ENCODE results near the gene ARHGAP6. TPM values are rescaled to one million over a fixed set of nuclear protein-coding genes. Genes with fewer than 3 reads are reported as not detected.

ARHGAP6 gene
- total and polyA plus RNA-seq, 4 donors: 5.1 to 19.5 (median 12.9) TPM

- Histone ChIP-seq H3K9me3 (ENCODE audit: control insufficient read depth, low read length) (no peaks in the 10 kb centered on the region), H3K27ac (ENCODE audit: low read depth in 1 of 2, low read length in 2 of 2) (no peak overlapping the region), H3K36me3 (ENCODE audit: control insufficient read depth in 1 of 2, insufficient read depth in 2 of 2, low read length in 1 of 2) (no peaks in the 10 kb centered on the region), H3K4me1 (ENCODE audit: control insufficient read depth in 1 of 2, insufficient read depth in 2 of 2, low read length in 2 of 2) (no peaks in the 10 kb centered on the region), H3K4me3 (ENCODE audit: low read length in 2 of 2) (no peak overlapping the region), H3K27me3 (ENCODE audit: control insufficient read depth in 1 of 2, insufficient read depth in 2 of 2, low read length in 1 of 2) (no peaks in the 10 kb centered on the region)
- WGBS, 2 donors: 84 to 96% methylated on average over 3 of the region's 3 CpGs
- intact Hi-C loops (cut with DNase I): no loop called here
- DNase-seq: no peak
- ATAC-seq (ENCODE audit: low FRiP score): no peak
Measured at GRCh38 chrX:11683057-11683456, 17.3 kb upstream of the ARHGAP6 start.

DNA sequence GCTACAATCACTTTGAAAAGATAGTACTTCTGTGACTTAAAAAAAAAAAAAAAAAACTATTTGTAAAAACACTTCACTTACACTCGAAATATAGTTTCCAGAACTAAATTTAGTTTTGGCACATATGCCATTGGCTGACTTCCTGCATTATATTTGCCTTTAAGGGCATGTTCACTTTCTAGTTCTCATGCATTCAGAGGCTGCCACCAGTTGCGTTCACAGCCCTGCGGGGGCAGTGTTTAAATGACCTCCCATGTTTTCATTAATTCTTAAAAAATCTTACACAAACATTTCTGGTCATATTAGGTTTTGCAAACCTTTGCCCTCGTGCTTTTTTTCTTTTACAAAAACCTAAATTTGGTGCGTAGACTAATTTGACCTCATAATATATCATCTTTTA, 12.4 kb upstream of the ARHGAP6 start:
- 4 to 11% methylated on average over 5 of the region's 5 CpGs for WGBS, 2 donors

DNA sequence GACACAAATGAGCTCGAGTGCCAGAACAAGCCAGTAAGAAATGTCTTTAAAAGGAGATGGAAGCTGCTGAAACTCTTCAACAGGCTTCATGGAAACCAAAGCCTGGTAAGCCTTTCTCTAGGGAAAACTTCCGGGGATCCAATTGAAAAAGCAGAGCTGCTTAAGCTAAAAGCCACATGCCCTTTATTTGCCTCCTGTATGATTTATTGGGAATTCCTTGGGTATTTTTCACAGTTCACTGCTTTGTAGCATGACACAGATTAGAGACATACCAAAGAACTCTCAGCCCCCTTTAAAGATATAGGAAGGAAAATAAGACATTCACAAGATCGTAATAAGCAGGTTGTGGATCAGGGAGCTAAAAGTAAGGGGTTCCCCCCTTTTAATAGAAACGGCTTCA, 6.5 kb upstream of the ARHGAP6 start:
- no peak for ATAC-seq (ENCODE audit: low FRiP score)
- DNase-seq: no peak
- H3K27me3 ChIP-seq (ENCODE audit: control insufficient read depth in 1 of 2, insufficient read depth in 2 of 2, low read length in 1 of 2): no peaks in the 10 kb centered on the region
- no peaks in the 10 kb centered on the region for H3K36me3 ChIP-seq (ENCODE audit: control insufficient read depth in 1 of 2, insufficient read depth in 2 of 2, low read length in 1 of 2)
- no peak overlapping the region for H3K4me3 ChIP-seq (ENCODE audit: low read length in 2 of 2)
- intact Hi-C loops (cut with DNase I): no loop called here
- H3K4me1 ChIP-seq (ENCODE audit: control insufficient read depth in 1 of 2, insufficient read depth in 2 of 2, low read length in 2 of 2): no peaks in the 10 kb centered on the region
- H3K27ac ChIP-seq (ENCODE audit: low read depth in 1 of 2, low read length in 2 of 2): no peak overlapping the region
- H3K9me3 ChIP-seq (ENCODE audit: control insufficient read depth, low read length): no peaks in the 10 kb centered on the region
- 67 to 70% methylated on average over 4 of the region's 4 CpGs for WGBS, 2 donors

More for the DNA sequence above, 12.4 kb upstream of the ARHGAP6 start:
- DNase-seq (no peak), ATAC-seq (ENCODE audit: low FRiP score) (peak; percentile 48)
- H3K9me3 ChIP-seq (ENCODE audit: control insufficient read depth, low read length): no peaks in the 10 kb centered on the region
- H3K4me3 ChIP-seq (ENCODE audit: low read length in 2 of 2): no peak overlapping the region
- H3K27me3 ChIP-seq (ENCODE audit: control insufficient read depth in 1 of 2, insufficient read depth in 2 of 2, low read length in 1 of 2): no peaks in the 10 kb centered on the region
- no peak overlapping the region for H3K27ac ChIP-seq (ENCODE audit: low read depth in 1 of 2, low read length in 2 of 2)
- no peaks in the 10 kb centered on the region for H3K4me1 ChIP-seq (ENCODE audit: control insufficient read depth in 1 of 2, insufficient read depth in 2 of 2, low read length in 2 of 2)
- intact Hi-C loops (cut with DNase I): no loop called here
- H3K36me3 ChIP-seq (ENCODE audit: control insufficient read depth in 1 of 2, insufficient read depth in 2 of 2, low read length in 1 of 2): no peaks in the 10 kb centered on the region

GRCh38 chrX:11670316-11670715, 4.6 kb upstream of the ARHGAP6 start:
- Histone ChIP-seq H3K9me3 (ENCODE audit: control insufficient read depth, low read length) (no peaks in the 10 kb centered on the region), H3K27me3 (ENCODE audit: control insufficient read depth in 1 of 2, insufficient read depth in 2 of 2, low read length in 1 of 2) (no peaks in the 10 kb centered on the region), H3K4me3 (ENCODE audit: low read length in 2 of 2) (no peak overlapping the region), H3K36me3 (ENCODE audit: control insufficient read depth in 1 of 2, insufficient read depth in 2 of 2, low read length in 1 of 2) (no peaks in the 10 kb centered on the region), H3K4me1 (ENCODE audit: control insufficient read depth in 1 of 2, insufficient read depth in 2 of 2, low read length in 2 of 2) (no peaks in the 10 kb centered on the region), H3K27ac (ENCODE audit: low read depth in 1 of 2, low read length in 2 of 2) (no peak overlapping the region)
- intact Hi-C loops (cut with DNase I): no loop called here
- no peak for ATAC-seq (ENCODE audit: low FRiP score)
- DNase-seq: no peak
- WGBS, 2 donors: 90 to 95% methylated on average over 1 of the region's 1 CpG

GRCh38 chrX:11666952-11667685, 1.4 kb upstream of the ARHGAP6 start:
- H3K27ac ChIP-seq (ENCODE audit: low read depth in 1 of 2, low read length in 2 of 2): no peak overlapping the region
- no peak for ATAC-seq (ENCODE audit: low FRiP score)
- H3K4me3 ChIP-seq (ENCODE audit: low read length in 2 of 2): no peak overlapping the region
- intact Hi-C loops (cut with DNase I): no loop called here
- no peaks in the 10 kb centered on the region for H3K36me3 ChIP-seq (ENCODE audit: control insufficient read depth in 1 of 2, insufficient read depth in 2 of 2, low read length in 1 of 2)
- no peaks in the 10 kb centered on the region for H3K4me1 ChIP-seq (ENCODE audit: control insufficient read depth in 1 of 2, insufficient read depth in 2 of 2, low read length in 2 of 2)
- no peaks in the 10 kb centered on the region for H3K9me3 ChIP-seq (ENCODE audit: control insufficient read depth, low read length)
- H3K27me3 ChIP-seq (ENCODE audit: control insufficient read depth in 1 of 2, insufficient read depth in 2 of 2, low read length in 1 of 2): no peaks in the 10 kb centered on the region
- no peak for DNase-seq
- 25 to 33% methylated on average over 12 of the region's 12 CpGs for WGBS, 2 donors

GRCh38 chrX:11666164-11666563, 444 bp upstream of the ARHGAP6 start:
- DNase-seq (peak in 1 of 2 donors; percentile 75), ATAC-seq (ENCODE audit: low FRiP score) (peak; percentile 34)
- no peaks in the 10 kb centered on the region for H3K4me1 ChIP-seq (ENCODE audit: control insufficient read depth in 1 of 2, insufficient read depth in 2 of 2, low read length in 2 of 2)
- intact Hi-C loops (cut with DNase I): no loop called here
- WGBS, 2 donors: 2 to 17% methylated on average over 24 of the region's 24 CpGs
- no peaks in the 10 kb centered on the region for H3K9me3 ChIP-seq (ENCODE audit: control insufficient read depth, low read length)
- peak overlapping the region; percentile 21 to 40 for H3K4me3 ChIP-seq (ENCODE audit: low read length in 2 of 2)
- no peaks in the 10 kb centered on the region for H3K36me3 ChIP-seq (ENCODE audit: control insufficient read depth in 1 of 2, insufficient read depth in 2 of 2, low read length in 1 of 2)
- H3K27me3 ChIP-seq (ENCODE audit: control insufficient read depth in 1 of 2, insufficient read depth in 2 of 2, low read length in 1 of 2): no peaks in the 10 kb centered on the region
- H3K27ac ChIP-seq (ENCODE audit: low read depth in 1 of 2, low read length in 2 of 2): no peak overlapping the region

GRCh38 chrX:11664211-11665167, 1.2 kb downstream of the ARHGAP6 start:
- peak overlapping the region in 1 of 2 donors; percentile 30 for H3K27ac ChIP-seq (ENCODE audit: low read depth in 1 of 2, low read length in 2 of 2)
- no peaks in the 10 kb centered on the region for H3K27me3 ChIP-seq (ENCODE audit: control insufficient read depth in 1 of 2, insufficient read depth in 2 of 2, low read length in 1 of 2)
- no peaks in the 10 kb centered on the region for H3K4me1 ChIP-seq (ENCODE audit: control insufficient read depth in 1 of 2, insufficient read depth in 2 of 2, low read length in 2 of 2)
- no peaks in the 10 kb centered on the region for H3K9me3 ChIP-seq (ENCODE audit: control insufficient read depth, low read length)
- ATAC-seq (ENCODE audit: low FRiP score): peak; percentile 55
- intact Hi-C loops (cut with DNase I): no loop called here
- H3K36me3 ChIP-seq (ENCODE audit: control insufficient read depth in 1 of 2, insufficient read depth in 2 of 2, low read length in 1 of 2): no peaks in the 10 kb centered on the region
- DNase-seq: peak; percentile 38 to 74
- H3K4me3 ChIP-seq (ENCODE audit: low read length in 2 of 2): peak overlapping the region; percentile 9 to 40
- WGBS, 2 donors: 1 to 29% methylated on average over 59 to 73 of the region's 73 CpGs

DNA sequence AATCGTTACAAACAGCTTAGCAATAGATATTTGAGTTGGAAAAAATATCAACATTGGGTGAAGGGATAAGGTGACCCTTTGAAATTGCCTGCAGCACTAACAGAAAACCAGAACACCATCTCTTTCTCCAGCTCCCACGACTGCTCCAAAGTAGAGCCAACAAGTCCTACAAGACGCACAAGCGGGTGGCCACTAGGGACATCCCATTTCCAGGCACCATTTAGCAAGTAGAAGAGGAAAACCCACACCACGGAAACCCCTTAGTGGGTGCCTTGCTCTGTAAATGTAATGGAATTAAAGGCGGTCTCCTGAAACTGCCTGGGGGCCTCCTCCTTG, 1.9 kb downstream of the ARHGAP6 start:
- no peaks in the 10 kb centered on the region for H3K9me3 ChIP-seq (ENCODE audit: control insufficient read depth, low read length)
- no peak overlapping the region for H3K27ac ChIP-seq (ENCODE audit: low read depth in 1 of 2, low read length in 2 of 2)
- WGBS, 2 donors: 8 to 31% methylated on average over 6 of the region's 6 CpGs
- no peaks in the 10 kb centered on the region for H3K36me3 ChIP-seq (ENCODE audit: control insufficient read depth in 1 of 2, insufficient read depth in 2 of 2, low read length in 1 of 2)
- no peaks in the 10 kb centered on the region for H3K27me3 ChIP-seq (ENCODE audit: control insufficient read depth in 1 of 2, insufficient read depth in 2 of 2, low read length in 1 of 2)
- ATAC-seq (ENCODE audit: low FRiP score) (peak; percentile 7), DNase-seq (no peak)
- H3K4me3 ChIP-seq (ENCODE audit: low read length in 2 of 2): peak overlapping the region; percentile 9 to 40
- H3K4me1 ChIP-seq (ENCODE audit: control insufficient read depth in 1 of 2, insufficient read depth in 2 of 2, low read length in 2 of 2): no peaks in the 10 kb centered on the region
- intact Hi-C loops (cut with DNase I): no loop called here
